HepG2 (cell line): ENCODE results near the gene PID1.

Experiments
- CBFB ChIP-seq: sonication (generic); formaldehyde crosslinking; IDR thresholded peaks from 2 replicates; pipeline ENCODE4 v1.4.0; 2020; ENCODE audit warnings: missing genetic modification reagents
- NFRKB ChIP-seq: fragments of 450-650 bp; IDR thresholded peaks from 2 replicates; pipeline ENCODE4 v1.6.1; 2017
- NR3C1 ChIP-seq: sonication (generic); formaldehyde crosslinking; IDR thresholded peaks from 2 replicates; pipeline ENCODE4 v1.4.0; 2020; ENCODE audit warnings: missing genetic modification reagents
- POLR2A ChIP-seq, 2 experiments: IDR thresholded peaks; 2 replicates each; pipeline ENCODE4 v1.6.1; 2011; ENCODE audit warnings: low read depth in 2 of 2, low read length in 2 of 2, mild to moderate bottlenecking in 1 of 2, moderate library complexity in 1 of 2; ENCODE audit not compliant: insufficient read depth in 1 of 2
- ZNF225 ChIP-seq: sonication (generic); formaldehyde crosslinking; IDR thresholded peaks from 2 replicates; pipeline ENCODE4 v1.4.0; 2020; ENCODE audit warnings: mild to moderate bottlenecking, missing genetic modification reagents
- ZNF775 ChIP-seq: sonication (generic); formaldehyde crosslinking; IDR thresholded peaks from 2 replicates; pipeline ENCODE4 v1.4.0; 2020; ENCODE audit warnings: missing genetic modification reagents, mild to moderate bottlenecking, moderate library complexity, borderline replicate concordance
- TF ChIP-seq, protein P1 (sequence below): sonication (generic); formaldehyde crosslinking; IDR thresholded peaks from 2 replicates; pipeline ENCODE4 v1.5.0; 2020; ENCODE audit warnings: mild to moderate bottlenecking, missing genetic modification reagents, moderate library complexity

DNA sequence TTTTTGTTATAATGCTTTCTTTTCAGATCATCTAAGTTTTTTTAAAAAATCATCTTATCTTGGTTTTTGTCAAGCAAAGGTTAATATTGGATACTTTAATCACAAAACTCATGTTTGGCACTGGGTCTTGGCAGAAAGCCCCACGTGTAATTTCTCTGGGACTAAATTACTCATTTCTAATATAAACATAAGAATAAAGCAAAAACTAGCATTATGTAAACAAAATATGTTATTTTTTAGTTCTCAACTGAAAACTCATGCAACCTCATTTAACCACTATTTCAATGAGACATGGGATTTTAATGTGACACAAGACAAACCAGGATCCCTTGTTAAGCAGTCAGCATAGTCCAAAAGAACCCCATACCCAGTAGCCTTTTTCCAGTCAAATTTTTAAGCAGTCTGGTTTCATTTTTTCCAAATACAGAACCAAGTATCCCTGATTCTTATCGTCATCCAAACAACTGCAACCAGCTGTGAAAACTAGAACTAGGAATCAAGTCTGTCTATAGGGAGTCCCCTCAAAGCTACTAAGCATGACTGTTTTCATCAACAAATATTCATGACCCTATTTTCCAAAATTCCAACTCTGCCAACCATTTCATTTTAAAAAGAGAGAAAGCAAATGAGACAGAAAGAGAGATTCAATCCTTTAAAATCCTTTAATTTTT, 27.1 kb downstream of the PID1 start:
- TF ChIP-seq NFRKB (no peak), CBFB (CRISPR knock-in tag) (no peak), ZNF775 (CRISPR knock-in tag) (no peak), NR3C1 (no peak), POLR2A (IDR thresholded peaks at IDR 0.05; ENCODE audit: insufficient read depth in 1 of 2, low read depth in 2 of 2, low read length in 2 of 2) (no peak), ZNF225 (CRISPR knock-in tag) (no peak)
- TF ChIP-seq, protein P1, sequence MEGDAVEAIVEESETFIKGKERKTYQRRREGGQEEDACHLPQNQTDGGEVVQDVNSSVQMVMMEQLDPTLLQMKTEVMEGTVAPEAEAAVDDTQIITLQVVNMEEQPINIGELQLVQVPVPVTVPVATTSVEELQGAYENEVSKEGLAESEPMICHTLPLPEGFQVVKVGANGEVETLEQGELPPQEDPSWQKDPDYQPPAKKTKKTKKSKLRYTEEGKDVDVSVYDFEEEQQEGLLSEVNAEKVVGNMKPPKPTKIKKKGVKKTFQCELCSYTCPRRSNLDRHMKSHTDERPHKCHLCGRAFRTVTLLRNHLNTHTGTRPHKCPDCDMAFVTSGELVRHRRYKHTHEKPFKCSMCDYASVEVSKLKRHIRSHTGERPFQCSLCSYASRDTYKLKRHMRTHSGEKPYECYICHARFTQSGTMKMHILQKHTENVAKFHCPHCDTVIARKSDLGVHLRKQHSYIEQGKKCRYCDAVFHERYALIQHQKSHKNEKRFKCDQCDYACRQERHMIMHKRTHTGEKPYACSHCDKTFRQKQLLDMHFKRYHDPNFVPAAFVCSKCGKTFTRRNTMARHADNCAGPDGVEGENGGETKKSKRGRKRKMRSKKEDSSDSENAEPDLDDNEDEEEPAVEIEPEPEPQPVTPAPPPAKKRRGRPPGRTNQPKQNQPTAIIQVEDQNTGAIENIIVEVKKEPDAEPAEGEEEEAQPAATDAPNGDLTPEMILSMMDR (CRISPR knock-in tag): no peak
